ENCODE data around the gene TNRC18.
A peak's percentile ranks its signal among the peaks of the same experiment; 100 is the strongest.
"Not testable (repeated sequence)": the region's sequence is repeated elsewhere in the genome, so short reads cannot be mapped to it uniquely, and the experiment has no call there.

TNRC18 gene

GRCh38 chr7:5374464-5374863 is 49.2 kb downstream of the TNRC18 start:
- DNase-seq, result no peak

DNA sequence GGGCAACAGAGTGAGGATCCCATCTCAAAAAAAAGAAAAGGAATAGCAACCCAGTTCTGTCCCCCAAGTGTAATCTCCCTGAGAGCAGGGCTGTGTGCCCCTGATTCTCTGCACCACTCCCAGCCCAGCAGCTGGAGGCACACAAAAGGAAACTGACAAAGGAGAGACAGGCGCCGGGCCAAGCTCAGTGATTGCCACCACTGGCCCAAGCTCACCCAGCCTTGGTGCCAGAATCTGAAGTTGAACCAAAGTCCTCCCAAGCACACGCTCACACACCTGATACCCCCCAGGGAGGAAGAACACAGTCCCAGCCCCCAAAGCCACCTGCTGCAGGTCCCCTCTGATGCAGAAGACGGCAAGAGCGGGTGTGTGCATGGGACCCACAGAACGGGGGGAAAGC is 50.3 kb downstream of the TNRC18 start:
- DNase-seq, result no peak

- DNase-seq, result no peak
These were observed 52.9 kb downstream of the TNRC18 start for GRCh38 chr7:5370454-5371353.

GRCh38 chr7:5367661-5368060 is 56.0 kb downstream of the TNRC18 start:
- DNase-seq, result no peak

DNA sequence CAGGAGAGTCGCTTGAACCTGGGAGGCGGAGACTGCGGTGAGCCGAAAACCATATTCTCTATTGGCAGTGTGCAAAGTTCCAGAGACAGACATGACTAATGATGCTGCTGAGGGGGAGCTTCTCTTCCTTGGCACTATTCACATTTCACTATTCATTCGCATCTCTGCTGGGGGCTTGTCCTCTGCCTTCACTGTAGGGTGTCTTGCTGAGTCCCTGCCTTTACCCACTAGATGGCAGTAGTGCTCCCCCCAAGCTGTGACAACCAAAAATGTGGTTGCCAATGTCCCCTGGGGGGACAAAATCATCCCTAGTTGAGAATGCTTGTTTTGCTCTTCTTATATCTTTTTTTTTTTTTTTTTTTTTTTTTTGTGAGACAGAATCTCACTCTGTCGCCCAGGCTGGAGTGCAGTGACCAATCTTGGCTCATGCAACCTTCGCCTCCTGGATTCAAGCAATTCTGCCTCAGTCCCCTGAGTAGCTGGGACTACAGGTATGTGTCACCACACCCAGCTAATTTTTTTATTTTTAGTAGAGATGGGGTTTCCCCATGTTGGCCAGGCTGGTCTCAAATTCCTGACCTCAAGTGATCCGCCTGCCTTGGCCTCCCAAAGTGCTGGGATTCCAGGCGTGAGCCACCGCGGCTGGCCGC is 57.5 kb downstream of the TNRC18 start:
- peak; percentile 77 for DNase-seq

DNA sequence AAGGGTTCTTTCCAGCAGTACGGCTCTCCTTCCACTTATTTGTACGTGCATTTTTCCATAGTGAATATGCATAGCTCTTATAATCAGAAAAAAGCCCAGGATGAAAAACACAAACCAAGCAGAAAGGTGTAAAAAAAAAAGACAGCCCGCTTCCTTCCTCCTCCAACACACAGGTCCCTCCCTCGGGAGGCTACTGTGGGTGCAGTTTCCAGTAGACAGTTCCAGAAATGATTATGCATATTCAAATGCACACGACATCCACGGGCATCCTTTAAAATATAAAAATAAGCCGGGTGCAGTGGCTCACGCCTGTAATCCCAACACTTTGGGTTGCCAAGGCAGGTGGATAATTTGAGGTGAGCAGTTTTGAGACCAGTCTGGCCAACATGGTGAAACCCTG is 59.9 kb downstream of the TNRC18 start:
- no peak for DNase-seq

DNA sequence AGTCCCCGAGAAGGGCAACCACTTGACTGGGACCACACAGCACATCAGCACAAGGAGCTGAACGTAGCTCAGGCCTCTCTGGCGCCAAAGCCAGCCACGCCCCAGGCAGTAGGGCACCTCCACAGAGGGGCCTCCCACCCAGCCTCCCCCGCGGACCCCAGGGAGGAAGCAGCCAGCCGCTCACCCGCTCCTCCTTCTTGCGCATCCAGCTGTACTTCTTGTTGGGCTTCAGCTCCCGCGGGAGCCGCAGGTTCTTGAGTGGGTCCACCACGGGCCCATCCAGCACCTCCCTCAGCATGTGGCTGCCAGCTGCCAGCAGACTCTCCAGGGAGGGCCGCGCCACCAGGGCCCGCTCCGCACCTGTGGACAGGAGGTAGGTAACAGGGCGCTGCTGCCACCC is 61.2 kb downstream of the TNRC18 start:
- no peak for DNase-seq

DNA sequence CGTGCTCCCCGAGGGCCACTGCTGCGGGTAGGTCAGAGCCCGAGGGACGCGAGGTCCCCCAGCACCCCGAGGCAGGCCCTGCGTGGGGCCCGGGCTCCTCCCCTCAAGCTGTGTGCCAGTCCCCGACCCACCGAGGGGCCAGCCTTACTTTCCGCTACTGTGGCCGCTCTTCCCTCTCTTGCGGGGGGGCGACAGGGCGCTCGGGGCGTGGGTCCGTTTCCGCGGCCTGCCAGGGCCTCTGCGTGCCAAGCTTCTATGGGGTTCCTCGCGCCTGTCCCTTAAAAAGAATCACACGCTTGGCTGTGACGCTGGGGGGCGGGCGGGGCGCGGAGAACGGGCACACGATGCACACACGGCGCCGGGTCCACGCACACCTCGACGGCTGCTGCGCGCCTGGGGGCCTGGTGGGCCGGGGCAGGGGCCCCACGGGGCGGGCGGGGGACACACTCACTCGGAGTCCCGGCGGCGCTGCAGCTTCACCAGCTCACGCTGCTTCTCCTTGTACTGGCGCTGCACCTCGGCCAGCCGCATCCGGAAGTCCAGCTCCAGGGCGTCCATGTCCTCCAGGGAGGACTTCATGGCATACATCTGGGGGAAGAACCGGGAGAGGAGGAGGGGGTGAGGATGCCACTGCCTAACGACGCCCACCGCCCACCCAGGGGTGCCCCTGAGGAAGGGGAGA is 62.0 kb downstream of the TNRC18 start:
- no peak for DNase-seq

GRCh38 chr7:5360971-5361370 is 62.7 kb downstream of the TNRC18 start:
- DNase-seq, result no peak

DNA sequence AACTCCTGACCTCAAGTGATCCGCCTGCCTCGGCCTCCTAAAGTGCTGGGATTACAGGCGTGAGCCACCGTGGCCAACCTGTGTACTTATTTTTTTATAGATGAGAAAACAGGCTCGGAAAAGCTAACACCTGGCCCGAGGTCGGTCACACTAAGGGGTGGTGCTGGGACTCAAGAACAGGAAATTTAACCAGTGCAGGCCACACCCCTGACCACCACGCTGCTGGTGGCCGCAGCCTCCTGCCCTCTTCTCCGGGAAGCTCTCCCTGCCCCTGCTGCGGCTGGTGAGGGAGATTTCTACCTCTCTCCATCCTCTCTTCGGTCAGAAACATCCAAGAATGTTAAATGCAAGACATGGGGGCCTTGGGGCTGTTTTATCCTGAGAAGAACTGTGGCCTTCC is 63.2 kb downstream of the TNRC18 start:
- DNase-seq, result no peak

GRCh38 chr7:5360021-5360420 is 63.6 kb downstream of the TNRC18 start:
- DNase-seq, result not testable (repeated sequence)

DNA sequence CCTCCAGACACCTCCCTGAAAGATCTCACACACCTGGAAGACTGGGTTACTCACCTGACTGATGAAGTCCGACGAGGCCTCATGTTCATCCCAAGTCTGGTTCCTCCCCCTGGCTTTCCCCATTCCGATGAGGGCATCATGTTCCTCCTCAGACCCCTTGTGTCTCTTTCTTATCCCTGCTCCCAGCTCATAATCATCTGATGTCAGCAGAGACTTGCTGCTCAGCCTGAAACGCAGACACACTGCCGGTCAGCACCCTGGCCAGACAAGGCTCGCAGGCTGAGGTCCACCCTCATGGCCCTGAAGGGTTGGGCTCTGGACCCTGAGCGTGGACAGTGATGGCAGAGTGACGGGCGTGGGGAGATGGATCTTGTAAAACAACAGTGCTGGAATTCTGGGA is 64.3 kb downstream of the TNRC18 start:
- DNase-seq, result no peak

- no peak for DNase-seq
These were observed 65.7 kb downstream of the TNRC18 start for GRCh38 chr7:5357951-5358350.

- no peak for DNase-seq
These were observed 66.9 kb downstream of the TNRC18 start for GRCh38 chr7:5356751-5357119.

DNA sequence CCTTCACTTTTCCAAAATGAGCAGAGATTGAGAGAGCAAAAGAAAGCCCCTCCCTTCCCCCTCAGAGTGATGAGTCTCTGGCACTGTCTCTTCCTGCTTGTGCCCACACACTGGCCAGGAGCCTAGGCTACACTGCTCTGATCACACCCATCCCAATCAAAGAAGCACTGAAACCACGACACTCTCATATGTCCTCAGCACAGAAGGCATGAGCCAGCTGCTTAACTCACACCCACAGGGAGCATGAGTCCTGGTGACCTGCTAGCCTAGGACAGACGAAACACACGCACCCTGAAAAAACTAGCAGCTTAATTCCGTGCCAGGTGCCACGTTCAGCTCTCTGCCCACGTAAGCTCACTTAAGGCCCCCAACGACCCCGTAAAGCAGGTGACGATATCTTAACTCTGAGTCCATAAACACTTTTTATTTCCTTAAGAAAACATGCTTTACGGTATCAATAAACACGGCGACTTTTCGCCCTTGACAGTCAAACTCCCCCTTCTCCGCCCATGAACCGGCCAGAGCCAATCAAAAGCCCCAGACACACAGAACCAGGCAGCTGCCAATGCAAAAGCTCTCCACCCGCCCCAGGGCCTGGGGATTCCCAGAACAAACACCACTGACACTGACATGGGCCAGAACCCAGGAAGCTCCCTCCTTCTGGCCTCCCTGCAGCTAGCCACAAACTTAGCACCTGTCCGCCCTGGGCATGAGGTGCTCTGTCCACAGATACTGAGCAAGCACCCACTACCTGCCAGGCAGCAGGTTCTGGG is 69.0 kb downstream of the TNRC18 start:
- no peak for DNase-seq

DNA sequence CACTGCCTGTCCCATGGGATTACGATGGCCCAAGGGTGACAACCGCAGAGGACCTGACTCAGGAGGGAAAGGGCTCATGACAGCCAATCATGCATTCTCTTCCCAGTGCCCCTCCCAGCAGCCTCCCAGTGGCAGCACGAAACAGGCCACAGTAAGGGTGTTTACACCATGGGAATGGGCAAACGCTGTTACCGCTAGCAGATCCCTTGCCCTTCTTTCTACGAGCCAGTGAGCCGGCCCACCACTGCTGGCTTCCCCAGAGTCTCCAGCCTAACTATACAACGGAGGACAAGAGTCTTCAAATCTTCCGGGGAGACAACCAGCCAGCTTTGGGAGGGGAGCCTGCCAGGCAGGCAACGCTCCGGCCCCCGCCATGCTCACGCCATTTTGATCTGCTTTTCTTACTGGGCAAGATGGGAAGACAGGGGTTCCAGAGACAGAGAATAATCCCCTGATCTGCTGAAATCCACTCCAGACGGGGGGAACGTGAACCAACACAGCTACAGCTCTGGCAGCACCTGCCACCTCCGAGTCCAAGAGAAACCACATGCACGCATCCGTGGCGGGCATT is 71.1 kb downstream of the TNRC18 start:
- DNase-seq, result no peak

DNA sequence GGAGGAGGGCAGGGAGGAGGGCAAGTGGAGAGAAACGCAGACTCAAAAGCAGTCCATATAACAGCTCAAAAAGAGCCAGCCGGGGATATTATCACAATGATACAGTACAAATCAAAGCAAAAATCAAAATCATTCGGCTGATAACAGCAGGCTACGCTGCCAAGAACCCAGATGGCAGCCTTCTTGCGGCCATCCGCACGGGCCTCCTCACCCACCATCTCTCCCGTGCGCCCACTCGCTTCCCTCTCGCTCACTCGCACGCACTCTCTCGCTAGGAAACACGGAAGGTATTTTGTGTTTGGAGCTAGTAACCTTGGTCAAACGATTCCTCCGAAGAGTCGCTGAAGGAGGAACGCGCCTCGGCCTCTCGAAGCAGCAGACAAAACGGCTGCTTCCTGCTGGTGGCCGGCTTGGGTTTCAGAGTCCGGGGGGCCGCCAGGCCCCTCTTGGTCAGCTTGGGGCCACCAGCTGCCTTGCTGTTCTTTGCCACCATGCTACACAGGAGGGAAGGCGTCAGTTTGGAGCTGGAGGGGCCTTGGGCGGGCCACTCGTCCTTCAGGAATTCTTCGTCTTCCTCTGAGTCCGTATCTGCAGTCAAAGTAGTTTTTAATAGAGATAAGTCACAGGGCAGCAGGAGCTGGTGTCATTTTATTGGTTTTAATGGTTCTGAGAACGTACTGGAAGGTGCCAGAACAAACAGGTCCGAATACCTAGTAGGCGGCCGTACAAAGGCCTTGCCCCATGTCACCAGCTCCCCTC is 71.9 kb downstream of the TNRC18 start:
- no peak for DNase-seq

DNA sequence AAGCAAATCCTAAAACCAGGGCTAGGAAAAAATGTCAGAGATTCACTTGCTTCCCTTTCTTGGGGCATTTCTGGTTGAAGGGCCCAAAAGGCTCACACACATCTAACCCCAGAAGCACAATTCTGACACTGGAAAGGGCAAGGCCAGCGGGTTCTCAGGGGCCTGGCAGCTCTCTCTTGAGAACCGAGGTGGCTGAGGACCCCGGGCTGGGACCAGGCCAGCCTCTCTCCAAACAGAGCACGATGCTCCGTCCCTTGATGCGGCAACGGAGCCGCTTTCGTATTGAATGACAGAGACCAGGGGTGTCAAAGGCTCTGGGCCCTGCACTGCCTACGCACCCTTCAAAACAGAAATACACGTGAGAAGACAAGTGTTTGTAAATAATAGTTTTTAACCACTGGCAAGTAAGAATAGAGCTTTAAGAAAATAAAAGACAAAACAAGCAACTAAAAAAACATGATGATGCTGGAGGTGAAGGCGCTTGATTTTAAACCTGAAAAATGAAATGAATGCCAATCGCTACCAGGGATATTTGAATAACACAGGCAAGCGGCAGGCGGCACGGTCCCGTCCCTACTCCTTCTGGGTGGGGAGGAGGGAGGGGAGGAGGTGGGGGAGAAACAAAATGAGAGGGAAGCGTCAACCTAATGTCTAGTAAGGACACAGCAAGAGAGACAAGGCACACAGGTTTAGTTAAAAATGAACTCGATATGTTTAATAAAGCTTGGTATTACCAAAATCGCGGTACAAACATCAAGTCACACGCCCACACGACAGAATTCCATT is 72.8 kb downstream of the TNRC18 start:
- DNase-seq, result no peak

GRCh38 chr7:5350174-5350463 is 73.5 kb downstream of the TNRC18 start:
- DNase-seq, result no peak

DNA sequence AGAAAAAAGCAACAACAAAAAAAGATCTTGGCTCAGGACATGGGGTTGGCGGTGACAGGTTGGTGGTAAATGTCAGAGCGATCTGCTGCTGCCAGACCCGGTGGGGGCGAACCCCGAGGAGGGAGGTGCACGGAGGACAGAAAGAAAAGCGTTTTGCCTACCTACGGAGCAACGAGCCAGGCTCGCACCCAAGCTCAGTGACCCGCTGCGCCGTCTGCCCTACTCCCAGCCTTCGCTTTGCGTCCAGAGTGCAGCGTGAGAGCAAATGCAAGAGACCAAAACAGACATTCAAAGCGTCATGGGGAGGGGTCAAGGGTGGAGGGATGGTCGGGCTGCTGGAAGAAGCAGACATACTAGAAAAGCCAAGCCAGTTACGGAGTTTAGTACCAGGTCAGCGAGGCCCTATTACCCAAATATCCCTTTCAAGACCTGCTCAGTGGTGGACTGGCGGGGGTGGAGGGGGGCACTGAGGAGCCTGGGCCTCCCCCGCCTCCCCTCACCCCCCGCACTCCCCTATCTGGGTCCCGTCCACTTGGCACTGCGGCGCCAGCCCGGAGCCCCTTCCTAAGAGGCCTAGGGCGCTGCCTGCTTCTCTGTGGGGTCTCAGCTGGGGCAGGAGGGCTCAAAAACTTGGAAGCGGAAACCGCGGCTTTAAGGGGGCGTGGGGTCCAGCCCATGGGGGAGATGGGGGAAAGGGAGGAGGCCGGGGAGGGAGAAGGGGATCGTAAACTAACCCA is 74.0 kb downstream of the TNRC18 start:
- peak; percentile 42 for DNase-seq

DNA sequence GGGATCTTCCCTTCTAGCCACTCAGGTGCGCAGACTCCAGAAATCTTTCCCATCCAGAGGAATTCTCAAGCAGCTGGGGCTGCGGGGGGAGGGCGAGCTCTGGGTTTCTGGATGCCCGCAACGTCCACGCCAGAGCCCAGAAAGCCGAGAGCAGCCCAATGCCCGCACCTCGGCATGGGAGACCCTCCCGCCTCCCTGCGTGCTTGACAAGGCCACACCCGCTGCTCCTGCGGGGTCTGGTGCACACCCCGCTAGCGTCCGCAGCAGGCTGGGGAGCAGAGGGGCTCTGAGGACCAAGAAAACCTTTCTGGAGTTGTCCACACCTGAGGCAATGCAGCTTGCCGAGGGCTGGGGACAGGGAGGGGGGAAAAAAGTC is 74.6 kb downstream of the TNRC18 start:
- DNase-seq, result no peak
